GM19193 (cell line): ENCODE measurements around the gene IPO4.

Experiments
- POLR2A ChIP-seq: IDR thresholded peaks from 4 replicates; pipeline ENCODE4 v1.6.1; 2011; ENCODE audit not compliant: insufficient read depth, insufficient read length; ENCODE audit errors: extremely low read depth

IPO4 gene

GRCh38 chr14:24231263-24232120 is 42.9 kb upstream of the IPO4 start:
- TF ChIP-seq POLR2A, result no peak

- no peak for TF ChIP-seq POLR2A
These were observed 40.3 kb upstream of the IPO4 start for GRCh38 chr14:24228902-24229301.

- TF ChIP-seq POLR2A, result no peak
These were observed 37.9 kb upstream of the IPO4 start for GRCh38 chr14:24226473-24226872.

GRCh38 chr14:24224618-24225071 is 36.0 kb upstream of the IPO4 start:
- TF ChIP-seq POLR2A, result no peak

GRCh38 chr14:24219521-24219920 is 30.9 kb upstream of the IPO4 start:
- no peak for TF ChIP-seq POLR2A

- TF ChIP-seq POLR2A, result no peak
These were observed 30.5 kb upstream of the IPO4 start for GRCh38 chr14:24219080-24219479.

- no peak for TF ChIP-seq POLR2A
These were observed 27.7 kb upstream of the IPO4 start for GRCh38 chr14:24216345-24216699.

GRCh38 chr14:24215495-24216344 is 27.1 kb upstream of the IPO4 start, which contains the start of gene MDP1:
TSS of gene MDP1 (minus strand) at chr14:24216066. CDS start at chr14:24215955, 111 bp downstream.
- TF ChIP-seq POLR2A, result peak; percentile 84

GRCh38 chr14:24213866-24214662 is 25.4 kb upstream of the IPO4 start:
- TF ChIP-seq POLR2A, result no peak

- TF ChIP-seq POLR2A, result peak; percentile 94
These were observed 24.6 kb upstream of the IPO4 start, which contains the start of gene CHMP4A for GRCh38 chr14:24212924-24213865. TSS of gene CHMP4A (minus strand) at chr14:24213488. CDS start at chr14:24213439, 49 bp downstream.

- TF ChIP-seq POLR2A, result no peak
These were observed 22.7 kb upstream of the IPO4 start for GRCh38 chr14:24211311-24211710.

- TF ChIP-seq POLR2A, result no peak
These were observed 19.0 kb upstream of the IPO4 start for GRCh38 chr14:24207625-24208024.

- TF ChIP-seq POLR2A, result no peak
These were observed 18.5 kb upstream of the IPO4 start for GRCh38 chr14:24207104-24207551.
